Spleen (tissue), 11 donors: ENCODE results near the gene EXOC6B. TPM values are rescaled to one million over a fixed set of nuclear protein-coding genes. Genes with fewer than 3 reads are reported as not detected.

ENCODE experiments used
- DNase-seq: peaks from one replicate; pipeline ENCODE4 v3.0.0-alpha.2; 2020
- H3K27ac ChIP-seq, 8 donors: fragments of 200-600 bp; sonication (generic) in 7 of 8; 1 replicate in 4 of 8; 2 replicates in 4 of 8; pipeline versions ENCODE4 v1.5.0 to v1.8.0; 2016 to 2021; ENCODE audit warnings: inconsistent platforms in 4 of 8, mild to moderate bottlenecking in 4 of 8, moderate library complexity in 1 of 8
- H3K27me3 ChIP-seq, 7 donors: fragments of 200-600 bp; sonication (generic) in 6 of 7; replicated peaks in 1 of 7; 1 replicate in 4 of 7; 2 replicates in 3 of 7; pipeline versions ENCODE4 v1.5.0 to v1.8.0; 2016 to 2021; ENCODE audit warnings: inconsistent platforms in 3 of 7, mild to moderate bottlenecking in 1 of 7
- H3K36me3 ChIP-seq, 6 donors: fragments of 200-600 bp; sonication (generic) in 5 of 6; 1 replicate in 4 of 6; 2 replicates in 2 of 6; pipeline versions ENCODE4 v1.5.0 to v1.8.0; 2016 to 2021; ENCODE audit warnings: inconsistent platforms in 2 of 6
- H3K4me1 ChIP-seq, 6 donors: fragments of 200-600 bp; sonication (generic) in 5 of 6; 1 replicate in 3 of 6; 2 replicates in 3 of 6; pipeline versions ENCODE4 v1.5.0 to v1.8.0; 2016 to 2021; ENCODE audit warnings: inconsistent platforms in 3 of 6
- H3K4me3 ChIP-seq, 8 donors: fragments of 200-600 bp; sonication (generic) in 7 of 8; 1 replicate in 4 of 8; 2 replicates in 4 of 8; pipeline versions ENCODE4 v1.5.0 to v1.8.0; 2016 to 2021; ENCODE audit warnings: inconsistent platforms in 4 of 8, mild to moderate bottlenecking in 4 of 8, moderate library complexity in 2 of 8
- H3K9me3 ChIP-seq, 8 donors: fragments of 200-600 bp; sonication (generic) in 7 of 8; 1 replicate in 4 of 8; 2 replicates in 4 of 8; pipeline versions ENCODE4 v1.5.0 to v1.8.0; 2016 to 2021; ENCODE audit warnings: inconsistent platforms in 4 of 8
- CTCF ChIP-seq, 11 experiments: fragments of 200-600 bp in 7 of 11; fragments of 450-650 bp in 4 of 11; sonication (generic) in 4 of 11; IDR thresholded peaks in 8 of 11; conservative IDR thresholded peaks in 3 of 11; 1 replicate in 7 of 11; 2 replicates in 4 of 11; pipeline versions ENCODE4 v1.4.0 to v1.8.0; 2016 to 2021; ENCODE audit warnings: antibody characterized with exemption in 11 of 11, inconsistent platforms in 4 of 11, mild to moderate bottlenecking in 1 of 11
- POLR2A ChIP-seq, 3 donors: fragments of 450-650 bp; IDR thresholded peaks; one replicate each; pipeline ENCODE4 v1.5.1; 2017; ENCODE audit warnings: antibody characterized with exemption in 3 of 3, mild to moderate bottlenecking in 1 of 3
- POLR2AphosphoS5 ChIP-seq, 3 donors: sonication (generic); formaldehyde crosslinking; IDR thresholded peaks; one replicate each; pipeline ENCODE4 v1.5.1; 2017; ENCODE audit warnings: antibody characterized with exemption in 3 of 3
- WGBS, 5 donors: extraction: QIAGEN DNeasy Blood & Tissue Kit in 3 of 5; methylation state at CpG; one replicate each; pipeline versions ENCODE4 v1.1.5 to v1.1.7; 2013 to 2018; 5-methylcytosine and 5-hydroxymethylcytosine counted together
- intact Hi-C: fragments of 100-400 bp; cut with DNase I; formaldehyde crosslinking; loops from one replicate; pipeline ENCODE4 v1.15.0; 2023; ENCODE audit warnings: low total_unique reads
- polyA plus RNA-seq, 3 donors: library from polyadenylated mRNA; stranded (reverse); fragments of 200-250 nt; gene quantifications; one replicate each; pipeline ENCODE4 v1.2.1, GENCODE V29; 2013
- total RNA-seq, 7 donors: library from RNA; depleted of rRNA in 3 of 7; stranded (reverse); fragments of >200 nt in 3 of 7; fragmentation: NEBNext Ultra II Directional in 4 of 7; extraction: Animal tissue kit (Norgen Biotek cat#: 25700) in 4 of 7; gene quantifications; one replicate each; pipeline versions ENCODE4 v1.1.0 to v1.2.1, GENCODE V29; 2016 to 2021
- donor health status: healthy with polysubstance abuse.
- donor health status: DM: no; HTN: no; CAD: no; lungs with moderate emphysema.
- donor health status: DM: no; HTN: no; CAD: no.
- donor health status: Bipolar disorder and iron deficiency.
- donor health status: healthy.
- donor health status: DM: no; HTN: no; CAD: no.
- donor health status: DM: yes; HTN: yes; CAD: no.

The EXOC6B gene
- total and polyA plus RNA-seq, 10 donors, result 1.0 to 27.9 (median 18.0) TPM

GRCh38 chr2:72204156-72204785, 621.6 kb downstream of the EXOC6B start:
- no peak for DNase-seq
- no peak overlapping the region for H3K27ac ChIP-seq
- H3K27me3 ChIP-seq, result no peaks in the 10 kb centered on the region
- no peaks in the 10 kb centered on the region for H3K36me3 ChIP-seq
- no peak overlapping the region for H3K4me3 ChIP-seq
- no peaks in the 10 kb centered on the region for H3K9me3 ChIP-seq
- WGBS, 5 donors, result 41 to 64% (median 55%) methylated on average over 8 of the region's 8 CpGs
- H3K4me1 ChIP-seq, result peaks cover 0 to 6% (median 0%) of the 10 kb centered on the region in 6 donors
- intact Hi-C loops, result no loop called here
- TF ChIP-seq POLR2A (IDR thresholded peaks at IDR 0.05), result no peak
- no peak for TF ChIP-seq CTCF (IDR thresholded peaks at IDR 0.05 in 8 of 11, conservative IDR thresholded peaks at IDR 0.05 in 3 of 11)
- TF ChIP-seq POLR2AphosphoS5 (IDR thresholded peaks at IDR 0.05), result no peak

- Histone ChIP-seq H3K27ac (no peak overlapping the region), H3K27me3 (no peaks in the 10 kb centered on the region), H3K4me1 (no peaks in the 10 kb centered on the region), H3K4me3 (no peak overlapping the region), H3K9me3 (no peaks in the 10 kb centered on the region), H3K36me3 (no peaks in the 10 kb centered on the region)
- TF ChIP-seq POLR2A (IDR thresholded peaks at IDR 0.05), result no peak
- TF ChIP-seq CTCF (IDR thresholded peaks at IDR 0.05 in 8 of 11, conservative IDR thresholded peaks at IDR 0.05 in 3 of 11), result no peak
- TF ChIP-seq POLR2AphosphoS5 (IDR thresholded peaks at IDR 0.05), result no peak
- no peak for DNase-seq
- intact Hi-C loops, result no loop called here
- 65 to 85% (median 79%) methylated on average over 2 of the region's 2 CpGs for WGBS, 5 donors
Observed at GRCh38 chr2:72198532-72199241, 627.1 kb downstream of the EXOC6B start.

- H3K27ac ChIP-seq, result no peak overlapping the region
- H3K9me3 ChIP-seq, result no peaks in the 10 kb centered on the region
- no peak for TF ChIP-seq CTCF (IDR thresholded peaks at IDR 0.05 in 8 of 11, conservative IDR thresholded peaks at IDR 0.05 in 3 of 11)
- no peak for TF ChIP-seq POLR2AphosphoS5 (IDR thresholded peaks at IDR 0.05)
- no peak for TF ChIP-seq POLR2A (IDR thresholded peaks at IDR 0.05)
- no peak overlapping the region for H3K4me3 ChIP-seq
- no peaks in the 10 kb centered on the region for H3K27me3 ChIP-seq
- intact Hi-C loops, result no loop called here
- no peak for DNase-seq
- no peaks in the 10 kb centered on the region for H3K4me1 ChIP-seq
- H3K36me3 ChIP-seq, result no peaks in the 10 kb centered on the region
Observed at GRCh38 chr2:72193723-72194122, 632.1 kb downstream of the EXOC6B start.

GRCh38 chr2:72191441-72191840, 634.4 kb downstream of the EXOC6B start:
- peaks cover 0 to 14% (median 0%) of the 10 kb centered on the region in 6 donors for H3K36me3 ChIP-seq
- 69 to 96% (median 73%) methylated on average over 1 of the region's 1 CpG for WGBS, 5 donors
- no peaks in the 10 kb centered on the region for H3K4me1 ChIP-seq
- H3K4me3 ChIP-seq, result no peak overlapping the region
- no peak for DNase-seq
- H3K27me3 ChIP-seq, result no peaks in the 10 kb centered on the region
- TF ChIP-seq POLR2AphosphoS5 (IDR thresholded peaks at IDR 0.05), result no peak
- no peak for TF ChIP-seq CTCF (IDR thresholded peaks at IDR 0.05 in 8 of 11, conservative IDR thresholded peaks at IDR 0.05 in 3 of 11)
- no peak for TF ChIP-seq POLR2A (IDR thresholded peaks at IDR 0.05)
- peaks cover 0 to 17% (median 11%) of the 10 kb centered on the region in 8 donors for H3K9me3 ChIP-seq
- H3K27ac ChIP-seq, result no peak overlapping the region
- intact Hi-C loops, result no loop called here
